ENCODE data around the gene HOXB6.

DNA sequence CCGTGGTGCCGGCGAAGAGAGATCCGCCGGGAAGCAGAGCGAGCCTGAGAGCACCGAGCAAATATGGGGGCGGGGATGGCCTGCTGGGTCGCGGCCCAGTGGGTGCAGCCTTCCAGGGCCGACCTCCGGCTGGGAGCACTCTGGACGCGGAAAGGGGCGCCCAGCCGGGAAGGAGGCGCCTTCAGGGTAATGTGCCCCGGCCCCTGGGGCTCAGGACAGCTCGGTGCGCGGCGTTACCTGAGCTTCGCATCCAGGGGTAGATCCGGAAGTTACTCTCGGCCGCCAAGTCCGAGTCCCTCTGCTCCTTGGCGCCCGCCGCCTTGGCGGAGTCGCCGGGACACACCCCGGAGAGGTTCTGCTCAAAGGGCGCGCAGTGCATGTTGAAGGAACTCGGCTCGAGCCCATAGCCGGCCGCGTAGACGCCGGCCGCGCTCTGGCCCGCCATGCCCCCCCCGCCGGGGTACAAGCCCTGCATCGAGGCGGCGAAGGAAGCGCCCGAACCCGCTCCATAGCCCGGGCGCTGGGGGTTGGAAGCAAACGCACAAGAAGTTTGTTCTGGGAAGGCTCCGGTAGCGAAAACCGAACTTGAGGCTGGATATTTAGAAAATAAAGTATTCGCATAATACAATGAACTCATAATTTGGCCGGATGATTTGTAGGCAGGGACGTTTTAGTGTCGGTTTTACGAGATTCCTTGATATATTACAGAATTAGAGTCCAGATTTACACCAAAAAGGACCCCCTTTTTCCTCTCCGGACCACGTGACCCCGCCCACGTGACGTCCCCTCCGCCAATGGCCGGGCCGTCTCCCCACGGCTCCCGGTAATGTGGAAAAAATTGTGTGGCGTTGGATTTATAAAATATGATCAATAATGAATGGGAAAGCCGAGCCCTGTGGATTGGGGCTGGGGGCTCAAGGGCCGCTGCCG is 5.8 kb upstream of the HOXB6 start, which contains the start of gene HOXB7:
- TF ChIP-seq GLI2 (tag by site-specific recombination; IDR thresholded peaks at IDR 0.05; ENCODE audit: borderline replicate concordance, low read depth) (no peak), ZNF549 (tag by site-specific recombination; IDR thresholded peaks at IDR 0.05) (no peak), ZBTB21 (tag by site-specific recombination; IDR thresholded peaks at IDR 0.05) (no peak), ZNF416 (tag by site-specific recombination; IDR thresholded peaks at IDR 0.05) (no peak), MEIS1 (CRISPR knock-in tag; IDR thresholded peaks at IDR 0.05; ENCODE audit: borderline replicate concordance) (no peak), ZNF311 (tag by site-specific recombination; IDR thresholded peaks at IDR 0.05; ENCODE audit: borderline replicate concordance) (no peak)
